ENCODE data around the gene ZNF454.

GRCh38 chr5:178991190-178992145, 50.5 kb downstream of the ZNF454 start:
- TF ChIP-seq EZH2 (IDR thresholded peaks at IDR 0.05; ENCODE audit: low read depth, unreplicated experiment) (no peak), CTCF (conservative IDR thresholded peaks at IDR 0.05; ENCODE audit: low read depth in 2 of 2) (no peak), EZH2phosphoT487 (IDR thresholded peaks at IDR 0.05; ENCODE audit: unreplicated experiment) (no peak), JUNB (IDR thresholded peaks at IDR 0.05; ENCODE audit: unreplicated experiment) (no peak), POLR2AphosphoS5 (IDR thresholded peaks at IDR 0.05; ENCODE audit: low read depth) (no peak), REST (IDR thresholded peaks at IDR 0.05; ENCODE audit: unreplicated experiment) (no peak)
- TF ChIP-seq, protein P1, sequence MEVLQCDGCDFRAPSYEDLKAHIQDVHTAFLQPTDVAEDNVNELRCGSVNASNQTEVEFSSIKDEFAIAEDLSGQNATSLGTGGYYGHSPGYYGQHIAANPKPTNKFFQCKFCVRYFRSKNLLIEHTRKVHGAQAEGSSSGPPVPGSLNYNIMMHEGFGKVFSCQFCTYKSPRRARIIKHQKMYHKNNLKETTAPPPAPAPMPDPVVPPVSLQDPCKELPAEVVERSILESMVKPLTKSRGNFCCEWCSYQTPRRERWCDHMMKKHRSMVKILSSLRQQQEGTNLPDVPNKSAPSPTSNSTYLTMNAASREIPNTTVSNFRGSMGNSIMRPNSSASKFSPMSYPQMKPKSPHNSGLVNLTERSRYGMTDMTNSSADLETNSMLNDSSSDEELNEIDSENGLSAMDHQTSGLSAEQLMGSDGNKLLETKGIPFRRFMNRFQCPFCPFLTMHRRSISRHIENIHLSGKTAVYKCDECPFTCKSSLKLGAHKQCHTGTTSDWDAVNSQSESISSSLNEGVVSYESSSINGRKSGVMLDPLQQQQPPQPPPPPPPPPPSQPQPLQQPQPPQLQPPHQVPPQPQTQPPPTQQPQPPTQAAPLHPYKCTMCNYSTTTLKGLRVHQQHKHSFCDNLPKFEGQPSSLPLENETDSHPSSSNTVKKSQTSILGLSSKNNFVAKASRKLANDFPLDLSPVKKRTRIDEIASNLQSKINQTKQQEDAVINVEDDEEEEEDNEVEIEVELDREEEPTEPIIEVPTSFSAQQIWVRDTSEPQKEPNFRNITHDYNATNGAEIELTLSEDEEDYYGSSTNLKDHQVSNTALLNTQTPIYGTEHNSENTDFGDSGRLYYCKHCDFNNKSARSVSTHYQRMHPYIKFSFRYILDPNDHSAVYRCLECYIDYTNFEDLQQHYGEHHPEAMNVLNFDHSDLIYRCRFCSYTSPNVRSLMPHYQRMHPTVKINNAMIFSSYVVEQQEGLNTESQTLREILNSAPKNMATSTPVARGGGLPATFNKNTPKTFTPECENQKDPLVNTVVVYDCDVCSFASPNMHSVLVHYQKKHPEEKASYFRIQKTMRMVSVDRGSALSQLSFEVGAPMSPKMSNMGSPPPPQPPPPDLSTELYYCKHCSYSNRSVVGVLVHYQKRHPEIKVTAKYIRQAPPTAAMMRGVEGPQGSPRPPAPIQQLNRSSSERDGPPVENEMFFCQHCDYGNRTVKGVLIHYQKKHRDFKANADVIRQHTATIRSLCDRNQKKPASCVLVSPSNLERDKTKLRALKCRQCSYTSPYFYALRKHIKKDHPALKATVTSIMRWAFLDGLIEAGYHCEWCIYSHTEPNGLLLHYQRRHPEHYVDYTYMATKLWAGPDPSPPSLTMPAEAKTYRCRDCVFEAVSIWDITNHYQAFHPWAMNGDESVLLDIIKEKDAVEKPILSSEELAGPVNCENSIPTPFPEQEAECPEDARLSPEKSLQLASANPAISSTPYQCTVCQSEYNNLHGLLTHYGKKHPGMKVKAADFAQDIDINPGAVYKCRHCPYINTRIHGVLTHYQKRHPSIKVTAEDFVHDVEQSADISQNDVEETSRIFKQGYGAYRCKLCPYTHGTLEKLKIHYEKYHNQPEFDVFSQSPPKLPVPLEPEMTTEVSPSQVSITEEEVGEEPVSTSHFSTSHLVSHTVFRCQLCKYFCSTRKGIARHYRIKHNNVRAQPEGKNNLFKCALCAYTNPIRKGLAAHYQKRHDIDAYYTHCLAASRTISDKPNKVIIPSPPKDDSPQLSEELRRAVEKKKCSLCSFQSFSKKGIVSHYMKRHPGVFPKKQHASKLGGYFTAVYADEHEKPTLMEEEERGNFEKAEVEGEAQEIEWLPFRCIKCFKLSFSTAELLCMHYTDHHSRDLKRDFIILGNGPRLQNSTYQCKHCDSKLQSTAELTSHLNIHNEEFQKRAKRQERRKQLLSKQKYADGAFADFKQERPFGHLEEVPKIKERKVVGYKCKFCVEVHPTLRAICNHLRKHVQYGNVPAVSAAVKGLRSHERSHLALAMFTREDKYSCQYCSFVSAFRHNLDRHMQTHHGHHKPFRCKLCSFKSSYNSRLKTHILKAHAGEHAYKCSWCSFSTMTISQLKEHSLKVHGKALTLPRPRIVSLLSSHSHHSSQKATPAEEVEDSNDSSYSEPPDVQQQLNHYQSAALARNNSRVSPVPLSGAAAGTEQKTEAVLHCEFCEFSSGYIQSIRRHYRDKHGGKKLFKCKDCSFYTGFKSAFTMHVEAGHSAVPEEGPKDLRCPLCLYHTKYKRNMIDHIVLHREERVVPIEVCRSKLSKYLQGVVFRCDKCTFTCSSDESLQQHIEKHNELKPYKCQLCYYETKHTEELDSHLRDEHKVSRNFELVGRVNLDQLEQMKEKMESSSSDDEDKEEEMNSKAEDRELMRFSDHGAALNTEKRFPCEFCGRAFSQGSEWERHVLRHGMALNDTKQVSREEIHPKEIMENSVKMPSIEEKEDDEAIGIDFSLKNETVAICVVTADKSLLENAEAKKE (CRISPR knock-in tag; IDR thresholded peaks at IDR 0.05) = no peak
